Adrenal gland (tissue), 5 donors: Measurements from ENCODE around the gene PPIL6.

Experiments
- POLR2A ChIP-seq, 2 donors: fragments of 450-650 bp; IDR thresholded peaks; one replicate each; pipeline ENCODE4 v1.6.1; 2017; ENCODE audit warnings: antibody characterized with exemption in 2 of 2, mild to moderate bottlenecking in 2 of 2, moderate library complexity in 1 of 2
- TF ChIP-seq, protein P1 (sequence below), 6 experiments: fragments of 450-650 bp in 4 of 6; fragments of 200-600 bp in 2 of 6; sonication (generic) in 1 of 6; IDR thresholded peaks; 1 replicate in 5 of 6; 2 replicates in 1 of 6; pipeline versions ENCODE4 v1.5.1 to v1.8.0; 2016 to 2021; ENCODE audit warnings: antibody characterized with exemption in 6 of 6, mild to moderate bottlenecking in 2 of 6, moderate library complexity in 1 of 6
- donor health status: DM: no; HTN: no; CAD: no.

- TF ChIP-seq, protein P1, sequence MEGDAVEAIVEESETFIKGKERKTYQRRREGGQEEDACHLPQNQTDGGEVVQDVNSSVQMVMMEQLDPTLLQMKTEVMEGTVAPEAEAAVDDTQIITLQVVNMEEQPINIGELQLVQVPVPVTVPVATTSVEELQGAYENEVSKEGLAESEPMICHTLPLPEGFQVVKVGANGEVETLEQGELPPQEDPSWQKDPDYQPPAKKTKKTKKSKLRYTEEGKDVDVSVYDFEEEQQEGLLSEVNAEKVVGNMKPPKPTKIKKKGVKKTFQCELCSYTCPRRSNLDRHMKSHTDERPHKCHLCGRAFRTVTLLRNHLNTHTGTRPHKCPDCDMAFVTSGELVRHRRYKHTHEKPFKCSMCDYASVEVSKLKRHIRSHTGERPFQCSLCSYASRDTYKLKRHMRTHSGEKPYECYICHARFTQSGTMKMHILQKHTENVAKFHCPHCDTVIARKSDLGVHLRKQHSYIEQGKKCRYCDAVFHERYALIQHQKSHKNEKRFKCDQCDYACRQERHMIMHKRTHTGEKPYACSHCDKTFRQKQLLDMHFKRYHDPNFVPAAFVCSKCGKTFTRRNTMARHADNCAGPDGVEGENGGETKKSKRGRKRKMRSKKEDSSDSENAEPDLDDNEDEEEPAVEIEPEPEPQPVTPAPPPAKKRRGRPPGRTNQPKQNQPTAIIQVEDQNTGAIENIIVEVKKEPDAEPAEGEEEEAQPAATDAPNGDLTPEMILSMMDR (IDR thresholded peaks at IDR 0.05): no peak
- TF ChIP-seq POLR2A (IDR thresholded peaks at IDR 0.05): no peak
Measured at GRCh38 chr6:109396046-109396718, 44.2 kb downstream of the PPIL6 start.
